SKM-1 (cell line): ENCODE data around the gene PTDSS2.
"Not testable (repeated sequence)": the region's sequence is repeated elsewhere in the genome, so short reads cannot be mapped to it uniquely, and the experiment has no call there.

Experiments
- DNase-seq: peaks from one replicate; lab custom pipeline; 2025; ENCODE audit not compliant: unreplicated experiment; lab: John Stamatoyannopoulos, UW

The PTDSS2 gene

DNA sequence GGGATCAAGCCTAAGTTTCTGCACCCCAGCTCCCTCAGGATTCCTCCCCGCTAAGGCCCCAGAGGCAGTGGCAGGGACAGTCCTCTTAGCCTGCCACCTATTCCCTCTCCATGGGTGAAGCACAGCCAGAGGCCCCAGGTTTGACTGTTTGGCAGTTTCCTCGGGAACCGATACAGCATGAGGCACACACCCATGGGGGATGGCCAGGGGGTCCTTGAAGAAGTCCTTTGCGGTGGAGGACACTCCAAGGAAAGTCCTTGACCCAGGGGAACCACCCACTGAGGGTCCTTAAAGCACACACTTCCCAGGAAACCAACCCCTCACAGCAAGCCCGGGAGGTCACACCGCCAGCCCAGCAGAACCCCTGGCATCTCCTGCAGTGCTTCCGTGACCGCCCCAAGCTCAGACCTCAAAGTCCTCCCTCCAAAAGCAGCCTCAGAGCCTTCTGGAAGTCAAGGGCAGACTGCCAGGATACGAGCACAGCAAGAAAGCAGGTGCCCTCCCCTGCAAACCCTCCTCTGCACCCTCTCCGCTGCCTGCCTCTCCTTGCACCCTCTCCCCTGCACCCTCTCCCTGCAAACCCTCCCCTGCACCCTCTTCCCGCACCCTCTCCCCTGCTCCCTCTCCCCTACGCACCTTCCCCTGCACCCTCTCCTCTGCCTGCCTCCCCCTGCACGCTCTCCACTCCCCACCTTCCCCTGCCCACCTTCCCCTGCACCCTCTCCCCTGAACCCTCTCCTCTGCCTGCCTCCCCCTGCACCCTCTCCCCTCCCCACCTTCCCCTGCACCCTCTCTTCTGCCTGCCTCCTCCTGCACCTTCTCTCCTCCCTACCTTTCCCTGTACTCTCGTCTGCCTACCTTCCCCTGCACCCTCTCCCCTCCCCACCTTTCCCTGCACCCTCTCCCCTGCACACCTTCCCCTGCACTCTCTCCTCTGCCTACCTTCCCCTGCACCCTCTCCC, 36.7 kb upstream of the PTDSS2 start:
- no peak for DNase-seq

DNA sequence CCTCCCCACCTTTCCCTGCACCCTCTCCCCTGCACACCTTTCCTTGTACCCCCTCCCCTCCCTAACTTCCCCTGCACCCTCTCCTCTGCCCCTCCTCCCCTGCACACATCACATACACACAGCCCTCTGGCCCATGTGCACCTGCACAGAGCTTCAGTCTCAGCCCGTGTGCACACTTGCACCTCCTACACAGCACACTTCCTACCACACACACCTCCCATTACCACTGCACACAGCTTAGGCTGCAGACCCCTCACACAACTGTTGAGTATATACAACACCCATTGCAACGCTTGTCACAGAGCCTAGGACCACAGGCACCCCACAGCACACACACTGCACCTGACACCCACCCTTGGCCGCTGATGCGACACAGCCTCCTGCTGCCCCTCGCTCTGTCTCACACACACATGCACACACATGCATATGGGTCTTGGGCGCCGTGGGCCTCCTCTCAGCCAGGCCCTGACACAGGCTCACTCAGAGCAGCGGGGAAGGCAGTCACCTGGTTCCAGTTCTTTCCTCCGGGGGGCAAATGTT, 35.7 kb upstream of the PTDSS2 start:
- no peak for DNase-seq

DNA sequence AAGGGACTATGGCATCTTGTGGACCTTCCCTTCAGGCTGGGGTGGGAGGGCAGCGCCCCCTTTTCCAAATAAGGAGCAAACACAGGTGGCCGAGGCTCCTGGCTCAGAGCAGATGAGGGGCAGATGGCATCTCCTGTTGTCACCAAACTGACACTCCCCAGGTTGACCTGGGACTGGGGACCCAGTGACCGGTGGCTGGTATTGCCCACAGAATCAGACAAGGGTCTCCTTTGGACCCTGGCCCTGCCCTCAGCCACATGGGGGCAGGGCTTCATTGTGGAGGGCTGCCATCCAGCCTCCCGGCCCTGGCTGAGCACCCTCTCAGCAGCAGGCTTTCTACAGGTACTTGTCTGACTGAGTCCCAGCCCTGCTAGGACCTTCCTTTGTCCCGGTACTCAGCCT, 34.4 kb upstream of the PTDSS2 start:
- DNase-seq, result no peak

DNA sequence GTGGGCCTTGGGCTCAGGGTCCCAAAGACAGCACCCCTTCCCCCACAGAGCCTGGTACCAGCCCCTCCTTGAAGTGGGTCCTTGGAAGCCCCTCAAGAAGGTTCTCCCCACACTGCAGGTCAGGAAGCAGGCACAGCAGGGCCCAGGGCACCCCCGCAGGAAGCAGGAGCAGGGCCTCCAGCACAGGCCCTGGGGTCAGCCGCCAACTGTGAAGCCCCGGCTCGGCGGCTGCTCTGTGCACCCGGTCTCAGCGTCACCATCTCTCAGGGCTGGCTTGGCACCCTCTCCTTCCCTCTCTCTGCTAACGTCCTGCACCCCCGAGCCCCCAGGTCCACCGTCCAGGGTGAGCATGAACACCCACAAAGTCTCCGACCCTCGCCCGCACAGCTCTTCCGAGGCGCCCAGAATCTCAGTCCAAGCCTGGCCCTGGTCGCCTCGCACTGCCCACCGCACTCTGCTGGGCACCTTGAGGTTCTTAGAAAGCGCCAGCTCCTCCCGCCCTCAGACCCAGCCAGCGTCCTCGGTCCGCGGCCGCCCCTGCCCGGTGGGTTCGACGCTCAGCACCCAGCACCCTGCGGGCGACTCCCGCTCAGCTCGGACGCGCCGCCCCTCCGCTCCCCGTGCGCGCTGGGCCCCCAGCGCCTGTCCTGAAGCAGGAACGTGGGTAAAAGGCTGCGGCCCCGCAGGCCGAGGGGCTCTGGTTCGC, 33.9 kb upstream of the PTDSS2 start:
- no peak for DNase-seq

DNA sequence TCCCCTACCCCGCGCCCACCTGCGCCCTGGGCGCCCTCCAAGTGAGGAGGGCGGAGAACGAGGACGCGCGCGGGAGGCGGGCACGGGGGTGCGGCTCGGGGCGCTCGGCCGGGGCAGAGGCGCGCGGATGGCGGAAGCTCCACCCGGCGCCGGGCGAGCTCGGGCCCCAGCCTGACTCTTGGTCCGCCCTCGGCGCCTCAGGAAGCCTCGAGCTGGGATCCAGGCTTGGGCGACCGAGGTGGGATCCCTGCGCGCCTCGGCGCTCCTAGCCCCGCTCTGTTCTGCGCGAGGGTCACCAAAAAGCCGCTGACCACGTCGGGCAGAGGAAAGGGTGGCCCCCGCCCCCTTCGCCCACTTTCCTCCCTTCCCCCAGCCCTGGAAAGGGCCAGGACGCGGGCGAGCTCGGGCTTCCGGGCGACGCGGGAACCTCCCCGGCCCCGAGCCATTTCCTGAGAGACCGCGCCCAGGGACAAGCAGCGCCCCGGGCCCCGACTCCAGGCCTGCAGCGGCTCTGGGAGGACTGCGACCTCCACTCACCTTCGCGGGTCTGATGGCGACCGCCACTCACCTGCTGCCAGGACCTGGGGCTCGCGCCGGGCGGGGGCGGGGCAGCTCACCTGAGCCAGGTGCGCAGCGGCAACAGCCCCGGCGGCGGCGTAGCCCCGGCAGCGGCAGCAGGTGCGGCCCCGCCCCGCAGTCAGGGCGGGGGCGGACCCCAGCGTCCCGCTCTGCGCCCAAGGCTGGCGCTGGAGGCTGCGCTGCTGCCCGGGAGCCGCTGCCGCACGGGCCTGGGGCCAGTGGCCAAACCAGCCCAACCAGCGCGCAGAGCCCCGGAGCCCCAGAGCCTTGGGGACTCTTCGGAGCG, 33.1 kb upstream of the PTDSS2 start:
- no peak for DNase-seq

DNA sequence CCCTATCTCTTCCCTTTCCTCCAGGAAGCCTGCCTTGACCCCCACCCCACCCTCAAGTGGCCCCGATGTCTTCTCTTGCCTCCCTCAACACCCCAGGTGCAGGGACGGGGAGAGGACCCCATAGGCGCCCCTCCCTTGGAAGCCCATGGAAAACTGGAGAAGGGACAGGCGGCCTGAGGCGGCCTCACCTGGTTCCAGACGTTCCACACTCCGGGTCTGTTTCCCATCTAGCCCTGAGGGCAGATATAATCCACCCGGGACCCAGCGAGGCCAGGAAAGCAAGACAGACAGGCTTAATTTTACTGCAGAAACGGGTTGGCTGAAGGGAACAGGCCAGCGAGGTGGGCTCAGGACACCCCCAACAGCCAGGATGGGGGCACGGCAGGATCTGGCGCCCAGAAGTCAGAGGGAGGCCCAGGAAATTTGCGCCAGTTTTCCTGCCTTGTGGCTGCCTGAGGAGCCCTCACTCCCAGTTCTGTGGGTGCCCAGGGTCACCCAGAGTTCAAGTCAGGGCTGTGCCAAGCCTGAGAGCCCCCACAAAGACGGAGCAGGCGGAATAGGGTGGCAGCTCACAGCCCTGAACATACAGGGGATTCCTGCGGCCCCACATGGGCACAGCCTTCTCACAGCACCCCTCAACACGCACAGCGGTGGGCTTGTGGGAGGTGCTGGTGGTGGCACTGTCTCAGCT, 32.3 kb upstream of the PTDSS2 start:
- DNase-seq, result no peak

DNA sequence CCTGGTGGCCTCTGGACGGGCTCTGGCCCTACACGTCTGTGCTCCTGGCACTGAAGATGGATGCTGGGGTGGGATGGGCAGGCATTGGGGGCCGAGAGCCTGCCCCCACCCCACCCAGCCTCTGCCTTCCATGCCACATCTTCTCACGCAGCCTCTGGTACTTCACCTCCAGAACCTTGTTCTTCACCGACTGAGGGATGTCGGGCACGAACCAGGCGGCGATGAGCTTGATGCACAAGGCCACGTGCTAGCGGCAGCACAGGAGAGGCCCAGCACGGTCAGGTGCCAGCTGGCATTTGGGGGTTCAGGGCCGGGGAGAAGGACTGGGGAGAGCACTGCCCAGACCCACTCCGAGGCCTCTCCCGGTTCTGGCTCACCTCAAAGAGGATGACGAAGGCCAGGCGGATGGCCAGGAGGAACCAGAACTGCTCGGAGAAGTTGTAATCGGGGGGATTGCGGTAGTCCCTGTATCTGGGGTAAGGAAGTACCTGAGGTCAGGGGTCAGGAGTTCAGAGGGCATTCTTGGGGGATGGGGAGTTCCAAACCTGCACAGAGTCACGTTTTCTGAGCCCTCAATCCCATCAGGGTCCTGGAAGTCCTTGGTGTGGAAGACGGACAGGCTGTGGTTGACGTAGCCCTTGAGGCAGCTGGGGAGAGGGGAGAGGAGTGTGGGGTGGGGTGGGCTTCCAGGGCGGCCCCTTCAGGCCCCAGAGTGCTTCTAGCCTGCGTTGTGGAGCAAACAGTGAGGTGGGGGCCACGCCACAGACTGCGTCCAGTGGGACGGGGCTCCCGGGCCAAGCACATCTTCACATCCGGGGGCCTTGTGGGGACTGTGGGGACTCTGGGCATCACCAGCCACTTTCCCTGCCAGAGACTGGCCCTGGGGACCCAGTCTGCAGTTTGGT, 31.5 kb upstream of the PTDSS2 start:
- DNase-seq, result no peak

DNA sequence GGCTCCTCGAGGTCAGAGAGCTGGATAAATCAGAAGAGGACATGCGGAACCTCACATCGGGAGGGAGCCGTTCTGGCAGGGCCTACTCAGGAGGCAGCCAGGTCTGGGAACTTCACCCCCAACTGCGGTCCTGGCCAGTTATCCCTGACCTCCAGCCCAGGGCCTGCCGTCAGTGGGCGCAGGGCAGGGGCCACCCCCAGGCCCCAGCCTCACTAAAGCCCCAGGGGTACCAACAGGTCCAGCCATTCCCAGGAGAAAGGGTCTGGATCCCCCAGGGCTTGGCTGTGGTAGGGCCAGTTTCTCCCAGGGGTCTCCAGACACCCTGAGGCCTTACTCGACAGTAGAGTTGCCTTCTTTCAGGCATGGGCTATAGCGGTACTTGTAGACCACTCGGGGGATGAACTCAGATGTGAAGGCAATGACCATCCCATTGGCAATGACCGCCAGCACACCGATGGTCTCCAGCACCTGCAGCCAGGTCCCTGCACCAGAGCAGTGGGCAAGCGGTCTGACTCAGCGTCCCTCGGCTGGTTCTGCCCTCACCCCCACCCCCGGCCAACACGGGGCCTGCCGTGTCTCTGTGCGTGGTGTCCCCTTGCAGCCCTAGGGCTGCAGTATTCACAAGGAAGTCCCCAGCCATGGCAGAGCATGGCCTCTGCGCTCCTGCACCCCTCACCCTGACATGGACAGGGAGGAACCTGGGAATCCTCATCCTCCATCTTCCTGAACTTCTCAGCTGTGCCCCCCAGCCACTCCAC, 30.7 kb upstream of the PTDSS2 start:
- no peak for DNase-seq

DNA sequence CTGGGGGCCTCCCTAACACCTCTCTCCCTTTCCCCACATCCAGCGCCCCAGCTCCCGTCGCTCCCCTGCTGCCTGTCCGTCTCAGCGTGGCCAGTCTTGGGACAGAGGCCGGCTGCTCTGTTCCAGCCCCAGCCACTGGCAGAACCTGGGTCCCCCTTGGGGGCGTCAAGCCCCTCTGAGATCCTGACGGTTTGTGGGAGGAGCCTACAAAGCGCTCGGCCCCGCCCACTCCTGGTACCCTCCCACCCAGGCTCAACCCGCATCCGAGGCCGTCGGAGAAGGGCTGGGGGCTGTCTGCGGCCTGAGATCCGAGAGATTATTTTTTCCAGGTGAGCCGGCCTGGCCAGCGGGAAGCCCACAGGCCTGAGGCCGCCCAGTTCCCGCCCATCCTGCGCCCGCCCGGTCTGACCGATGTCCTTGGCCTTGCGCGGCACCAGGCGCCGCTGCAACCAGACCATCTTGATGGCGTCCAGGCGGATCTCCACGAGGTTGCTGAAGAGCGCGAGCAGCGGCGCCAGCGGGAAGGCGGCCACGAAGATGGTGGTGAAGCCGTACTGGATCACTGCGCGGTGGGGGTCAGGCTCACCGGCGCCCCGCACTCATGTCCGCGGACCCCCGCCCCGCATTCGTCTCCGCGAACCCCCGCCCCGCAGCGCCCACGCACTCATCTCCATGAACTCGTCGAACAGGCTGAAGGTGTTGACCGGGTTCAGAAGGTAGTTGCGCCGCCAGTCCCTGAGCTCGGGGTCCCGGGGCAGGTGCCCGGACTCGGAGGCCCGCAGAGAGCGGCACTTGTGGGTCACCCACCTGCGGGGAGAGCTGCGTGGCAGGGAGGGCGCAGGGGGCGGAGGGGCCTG, 29.8 kb upstream of the PTDSS2 start:
- no peak for DNase-seq

DNA sequence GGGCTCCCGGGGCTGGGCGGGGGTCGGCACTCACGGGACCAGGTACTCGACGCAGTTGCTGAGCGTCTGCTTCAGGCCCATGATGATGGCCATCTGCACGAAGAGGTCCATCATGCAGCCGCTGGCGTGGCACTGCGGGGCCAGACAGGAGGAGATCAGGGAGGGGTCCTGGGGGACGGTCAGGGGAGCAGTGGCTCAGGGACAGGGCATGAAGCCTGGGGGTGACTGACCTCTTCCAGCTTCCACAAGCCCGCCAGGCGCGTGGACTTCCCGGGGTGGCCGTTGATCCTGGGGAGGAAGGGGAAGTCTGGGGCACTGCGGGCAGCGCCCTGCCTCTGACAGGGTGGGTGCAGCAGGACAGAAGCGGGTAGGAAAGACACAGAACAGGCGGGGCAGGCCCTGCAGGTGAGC, 29.2 kb upstream of the PTDSS2 start:
- DNase-seq, result no peak

DNA sequence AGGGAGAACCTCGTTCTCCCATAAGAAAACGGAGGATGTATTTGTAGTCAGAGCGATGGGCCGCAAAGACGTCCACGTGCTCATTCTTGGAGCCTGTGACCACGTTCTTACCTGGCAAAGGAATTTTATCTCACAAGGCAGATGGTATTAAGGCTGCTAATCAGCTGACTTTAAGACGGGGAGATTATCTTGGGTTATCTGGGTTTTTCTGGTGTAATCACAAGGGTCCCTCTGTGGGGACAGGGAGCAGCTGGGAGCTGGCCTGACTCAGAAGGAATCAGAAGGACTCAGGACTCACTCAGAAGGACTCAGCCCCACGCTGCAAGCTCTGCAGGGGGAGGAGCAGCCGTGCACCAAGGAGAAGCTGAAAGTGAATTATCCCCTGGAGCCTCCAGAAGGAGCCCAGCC, 27.8 kb upstream of the PTDSS2 start:
- DNase-seq, result no peak

DNA sequence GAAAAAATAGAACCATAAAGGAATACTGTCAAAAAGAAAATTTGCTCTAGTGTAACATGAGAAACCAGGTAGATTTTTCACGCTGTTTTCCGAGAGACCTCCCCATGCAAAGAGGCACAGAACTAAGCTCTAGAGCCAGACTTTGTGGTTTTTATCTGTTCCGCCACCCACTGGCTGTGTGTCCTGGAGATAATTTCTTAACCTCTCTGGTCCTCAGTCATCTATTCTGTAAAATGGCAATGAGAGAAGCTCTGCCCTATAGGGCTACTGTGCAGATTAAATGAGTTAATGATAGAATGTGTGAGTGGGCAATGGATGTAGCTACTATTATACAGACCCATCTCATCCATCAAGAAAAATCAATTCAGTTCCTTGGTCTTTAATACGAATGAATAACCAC, 25.8 kb upstream of the PTDSS2 start:
- no peak for DNase-seq

DNA sequence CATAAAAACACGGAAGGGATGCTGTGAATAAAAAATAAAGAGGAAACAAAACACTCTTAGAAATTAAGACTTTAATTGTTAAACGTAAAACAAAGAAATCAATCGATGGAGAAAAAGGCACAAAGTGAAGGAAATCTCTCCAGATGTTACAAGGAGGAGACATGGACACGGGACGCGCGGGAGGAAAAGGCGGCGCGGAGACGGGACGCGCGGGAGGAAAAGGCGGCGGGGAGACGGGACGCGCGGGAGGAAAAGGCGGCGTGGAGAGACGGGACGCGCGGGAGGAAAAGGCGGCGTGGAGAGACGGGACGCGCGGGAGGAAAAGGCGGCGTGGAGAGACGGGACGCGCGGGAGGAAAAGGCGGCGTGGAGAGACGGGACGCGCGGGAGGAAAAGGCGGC, 25.3 kb upstream of the PTDSS2 start:
- DNase-seq, result not testable (repeated sequence)

DNA sequence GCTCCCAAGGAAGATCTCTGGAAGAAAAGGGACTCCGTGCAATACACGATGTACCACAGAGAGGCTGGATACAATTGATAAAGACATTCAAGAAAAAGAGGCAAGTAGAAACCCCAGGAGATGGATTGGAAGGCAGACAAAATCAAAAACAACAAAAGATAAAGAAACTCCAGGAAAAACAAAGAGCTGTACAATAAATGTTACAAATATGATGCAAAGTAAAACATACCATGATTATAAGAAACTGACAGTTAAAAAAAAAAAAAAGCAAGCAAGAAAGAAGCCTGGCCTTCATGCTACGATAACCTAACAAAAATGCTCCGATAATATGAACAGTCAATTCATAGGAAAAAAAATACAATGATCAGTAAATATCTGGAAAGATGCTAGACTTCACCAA, 24.8 kb upstream of the PTDSS2 start:
- DNase-seq, result no peak

DNA sequence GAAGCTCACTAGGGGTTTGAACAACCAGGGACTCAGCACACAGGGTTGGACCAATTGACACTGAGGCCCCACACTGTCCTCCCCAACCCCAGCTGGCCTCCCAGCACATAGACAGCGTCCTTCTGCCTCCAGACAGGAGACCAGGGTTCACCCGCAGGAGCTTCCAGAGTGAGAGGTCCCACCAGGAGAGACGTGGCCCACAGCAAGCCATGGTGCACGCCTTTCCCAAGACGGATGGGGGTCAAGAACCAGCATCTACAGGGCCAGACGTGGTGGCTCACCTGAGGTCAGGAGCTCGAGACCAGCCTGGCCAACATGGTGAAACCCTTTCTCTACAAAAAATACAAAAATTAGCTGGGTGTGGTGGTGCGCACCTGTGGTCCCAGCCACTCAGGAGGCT, 23.2 kb upstream of the PTDSS2 start:
- no peak for DNase-seq

DNA sequence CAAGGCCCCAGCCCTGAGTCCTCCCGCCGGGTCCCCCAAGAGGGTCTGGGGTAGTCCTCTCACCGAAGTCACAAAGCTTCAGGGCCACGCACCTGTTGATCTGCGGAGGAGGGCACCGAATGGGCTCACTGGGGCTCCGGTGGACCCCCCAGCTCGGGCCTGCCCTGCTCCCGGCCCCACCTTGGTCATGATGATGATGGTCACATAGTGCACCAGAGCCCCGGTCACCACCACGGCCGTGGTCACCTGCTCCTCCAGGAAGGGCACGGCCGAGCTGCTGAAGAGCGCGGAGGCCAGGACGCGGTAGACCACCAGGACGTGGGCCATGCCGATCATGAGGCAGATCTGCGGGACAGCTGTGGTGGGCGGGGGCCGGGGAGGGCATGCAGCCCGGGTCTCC, 21.8 kb upstream of the PTDSS2 start:
- DNase-seq, result no peak

DNA sequence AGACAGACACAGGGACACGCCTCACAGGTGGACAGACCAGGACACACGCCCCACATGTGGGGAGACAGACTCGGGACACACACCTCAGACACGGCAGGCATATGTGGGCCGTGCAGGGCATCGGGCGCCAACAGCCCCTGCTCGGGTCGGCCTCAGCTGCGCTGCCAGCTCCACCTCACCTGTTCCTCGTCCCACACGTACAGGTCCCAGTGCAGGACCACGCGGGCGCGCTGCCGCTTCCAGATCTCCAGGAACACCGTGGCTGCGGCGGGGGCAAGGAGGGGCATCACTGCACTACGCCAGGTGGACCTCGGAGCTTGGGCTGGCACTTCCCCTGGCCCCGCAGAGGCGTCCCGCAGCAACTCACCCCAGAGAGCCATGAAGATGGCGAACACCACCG, 20.7 kb upstream of the PTDSS2 start:
- no peak for DNase-seq

DNA sequence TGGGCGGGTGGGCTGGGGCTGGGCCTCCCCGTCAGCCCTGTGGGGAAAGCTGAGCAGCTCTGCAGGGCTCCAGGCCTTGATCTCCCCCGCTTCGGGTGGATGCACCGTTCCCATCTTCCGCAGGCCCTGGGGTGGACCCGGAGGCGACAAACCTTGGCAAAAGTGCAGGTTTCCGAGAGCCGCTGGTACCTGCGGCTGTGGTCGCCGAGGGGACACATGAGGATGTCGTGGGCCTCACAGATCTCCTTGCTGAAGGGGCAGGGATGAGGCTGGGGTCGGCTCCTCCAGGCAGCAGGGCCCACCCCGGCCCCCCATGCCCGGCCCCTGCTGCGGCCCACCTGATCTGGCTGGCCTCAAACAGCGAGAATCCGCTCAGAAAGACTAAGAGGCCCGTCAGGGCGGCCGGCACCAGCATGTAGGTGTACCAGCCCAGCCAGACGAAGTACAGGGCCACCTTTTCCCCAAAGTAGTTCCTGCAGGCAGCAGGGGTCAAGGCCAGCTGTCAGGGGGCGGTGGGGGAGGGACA, 20.1 kb upstream of the PTDSS2 start:
- no peak for DNase-seq
